Astrocyte (in vitro differentiated cells and primary cell): ENCODE data around the gene ZMYND19. TPM values are rescaled to one million over a fixed set of nuclear protein-coding genes. Genes with fewer than 3 reads are reported as not detected.
"Not testable (repeated sequence)": the region's sequence is repeated elsewhere in the genome, so short reads cannot be mapped to it uniquely, and the experiment has no call there.

ENCODE experiments used
- DNase-seq: peaks from one replicate; pipeline ENCODE4 v3.0.0-alpha.2; 2010; ENCODE audit warnings: low read depth
- FAIRE-seq: peaks from 2 replicates; lab custom pipeline; 2011; peaks lifted over from hg19 to GRCh38; lab: Jason Lieb, UNC
- H2AFZ ChIP-seq: 2 replicates; pipeline ENCODE4 v1.6.0; 2012; ENCODE audit warnings: low read depth, low read length, inconsistent platforms
- H3K27ac ChIP-seq: 2 replicates; pipeline ENCODE4 v1.5.1; 2011; ENCODE audit warnings: low read depth, low read length, inconsistent platforms
- H3K27me3 ChIP-seq: 2 replicates; pipeline ENCODE4 v1.6.0; 2011; ENCODE audit warnings: low read length, inconsistent platforms; ENCODE audit not compliant: insufficient read depth
- H3K36me3 ChIP-seq: 2 replicates; pipeline ENCODE4 v1.5.1; 2011; ENCODE audit warnings: low read length, inconsistent platforms; ENCODE audit not compliant: insufficient read depth
- H3K4me1 ChIP-seq: 2 replicates; pipeline ENCODE4 v1.5.1; 2011; ENCODE audit warnings: low read length, inconsistent platforms; ENCODE audit not compliant: insufficient read depth
- H3K4me2 ChIP-seq: 2 replicates; pipeline ENCODE4 v1.6.0; 2012; ENCODE audit warnings: low read length, inconsistent platforms
- H3K4me3 ChIP-seq: 2 replicates; pipeline ENCODE4 v1.5.1; 2011; ENCODE audit warnings: low read depth, mild to moderate bottlenecking, low read length, inconsistent platforms; ENCODE audit not compliant: insufficient read depth
- H3K79me2 ChIP-seq: 2 replicates; pipeline ENCODE4 v1.6.0; 2012; ENCODE audit warnings: mild to moderate bottlenecking, low read length, inconsistent platforms; ENCODE audit not compliant: insufficient read depth
- H3K9ac ChIP-seq: 2 replicates; pipeline ENCODE4 v1.6.0; 2012; ENCODE audit warnings: mild to moderate bottlenecking, low read length, inconsistent platforms
- H3K9me3 ChIP-seq: 2 replicates; pipeline ENCODE4 v1.5.1; 2012; ENCODE audit warnings: low read depth, mild to moderate bottlenecking, low read length, inconsistent platforms; ENCODE audit not compliant: insufficient read depth
- H4K20me1 ChIP-seq: 2 replicates; pipeline ENCODE4 v1.6.0; 2012; ENCODE audit warnings: low read length, inconsistent platforms; ENCODE audit not compliant: insufficient read depth
- H3K27ac Mint-ChIP-seq: one replicate; pipeline ENCODE4 v1.8.0; 2021; ENCODE audit warnings: mild to moderate bottlenecking, mixed read lengths; ENCODE audit not compliant: unreplicated experiment
- H3K27me3 Mint-ChIP-seq: one replicate; pipeline ENCODE4 v1.8.0; 2021; ENCODE audit warnings: low read depth, mixed read lengths; ENCODE audit not compliant: unreplicated experiment
- H3K36me3 Mint-ChIP-seq: one replicate; pipeline ENCODE4 v1.8.0; 2021; ENCODE audit warnings: low read depth, mixed read lengths; ENCODE audit not compliant: unreplicated experiment
- H3K4me1 Mint-ChIP-seq: one replicate; pipeline ENCODE4 v1.8.0; 2021; ENCODE audit warnings: low read depth, mixed read lengths; ENCODE audit not compliant: unreplicated experiment
- H3K4me3 Mint-ChIP-seq: one replicate; pipeline ENCODE4 v1.8.0; 2021; ENCODE audit warnings: mild to moderate bottlenecking, moderate library complexity, mixed read lengths; ENCODE audit not compliant: unreplicated experiment
- H3K9me3 Mint-ChIP-seq: one replicate; pipeline ENCODE4 v1.8.0; 2021; ENCODE audit warnings: mild to moderate bottlenecking, mixed read lengths; ENCODE audit not compliant: unreplicated experiment
- CTCF ChIP-seq: IDR thresholded peaks from 2 replicates; pipeline ENCODE4 v1.5.1; 2011; ENCODE audit warnings: low read depth, mild to moderate bottlenecking, inconsistent platforms, low read length, moderate library complexity; ENCODE audit not compliant: insufficient read depth
- EZH2 ChIP-seq: IDR thresholded peaks from 2 replicates; pipeline ENCODE4 v1.6.1; 2012; ENCODE audit warnings: mild to moderate bottlenecking, low read length, inconsistent platforms; ENCODE audit not compliant: insufficient read depth
- total RNA-seq: library from RNA; stranded (reverse); gene quantifications from 2 replicates; pipeline ENCODE4 v1.2.1, GENCODE V29; 2021

The ZMYND19 gene
- total RNA-seq, 1 donor from 2014 or later, result 34.0 TPM

- peak overlapping the region; percentile 86 for H3K4me2 ChIP-seq
- TF ChIP-seq CTCF, result no peak
- no peak for TF ChIP-seq EZH2
- peak overlapping the region; percentile 15 for H2AFZ ChIP-seq
- peak overlapping the region; percentile 73 for H3K4me3 ChIP-seq
- DNase-seq (no peak), FAIRE-seq (no peak)
- Mint-ChIP-seq H3K27me3 (no peaks in the 10 kb centered on the region), H3K4me1 (peaks cover 8% of the 10 kb centered on the region), H3K27ac (peak overlapping the region; percentile 31), H3K9me3 (no peaks in the 10 kb centered on the region), H3K4me3 (peak overlapping the region; percentile 91), H3K36me3 (peaks cover 20% of the 10 kb centered on the region)
- peak overlapping the region; percentile 83 for H3K9ac ChIP-seq
- peak overlapping the region; percentile 51 for H3K27ac ChIP-seq
- H4K20me1 ChIP-seq, result peaks cover 30% of the 10 kb centered on the region
- H3K9me3 ChIP-seq, result no peaks in the 10 kb centered on the region
- H3K27me3 ChIP-seq, result no peaks in the 10 kb centered on the region
- H3K4me1 ChIP-seq, result peaks cover 12% of the 10 kb centered on the region
- peaks cover 17% of the 10 kb centered on the region for H3K79me2 ChIP-seq
- H3K36me3 ChIP-seq, result peaks cover 10% of the 10 kb centered on the region
These were observed 38.1 kb downstream of the ZMYND19 start for GRCh38 chr9:137552022-137552768.

GRCh38 chr9:137551264-137552021 is 38.9 kb downstream of the ZMYND19 start, which contains the start of gene MRPL41:
TSS of gene MRPL41 (plus strand) at chr9:137551879. CDS start at chr9:137552082, 203 bp downstream.
- peak within 1 kb of the TSS; percentile 51 for H3K27ac ChIP-seq

GRCh38 chr9:137550958-137551263 is 39.4 kb downstream of the ZMYND19 start:
- peak overlapping the region; percentile 78 for H3K9ac ChIP-seq
- H3K9me3 Mint-ChIP-seq, H3K27me3 Mint-ChIP-seq, H3K4me3 Mint-ChIP-seq, H3K9me3 ChIP-seq, DNase-seq, H3K4me1 Mint-ChIP-seq, H3K27ac Mint-ChIP-seq, FAIRE-seq, H3K27me3 ChIP-seq, H3K36me3 ChIP-seq: not testable (repeated sequence)
- peaks cover 16% of the 10 kb centered on the region for H3K36me3 Mint-ChIP-seq
- peaks cover 14% of the 10 kb centered on the region for H3K79me2 ChIP-seq
- H3K4me2 ChIP-seq, result peak overlapping the region; percentile 92
- H3K27ac ChIP-seq, result peak overlapping the region; percentile 47
- H4K20me1 ChIP-seq, result peaks cover 23% of the 10 kb centered on the region
- H3K4me1 ChIP-seq, result peaks cover 11% of the 10 kb centered on the region
- H2AFZ ChIP-seq, result peak overlapping the region; percentile 81
- H3K4me3 ChIP-seq, result peak overlapping the region; percentile 64

More at GRCh38 chr9:137551264-137552021, 38.9 kb downstream of the ZMYND19 start, which contains the start of gene MRPL41:
- H3K36me3 Mint-ChIP-seq, result peaks cover 19% of the 10 kb centered on the region
- H3K27me3 Mint-ChIP-seq, result no peaks in the 10 kb centered on the region
- Histone ChIP-seq H3K9ac (peak within 1 kb of the TSS; percentile 83), H3K4me1 (peaks cover 12% of the 10 kb centered on the region), H2AFZ (peak within 1 kb of the TSS; percentile 81), H3K27me3 (no peaks in the 10 kb centered on the region), H3K4me3 (peak within 1 kb of the TSS; percentile 73), H3K36me3 (peaks cover 7% of the 10 kb centered on the region), H3K79me2 (peaks cover 14% of the 10 kb centered on the region), H4K20me1 (peaks cover 28% of the 10 kb centered on the region), H3K9me3 (no peaks in the 10 kb centered on the region), H3K4me2 (peak within 1 kb of the TSS; percentile 92)
- peak within 1 kb of the TSS; percentile 31 for H3K27ac Mint-ChIP-seq
- H3K4me3 Mint-ChIP-seq, result peak within 1 kb of the TSS; percentile 91
- DNase-seq, result peak; percentile 61
- TF ChIP-seq CTCF (peak; percentile 2), EZH2 (no peak)
- FAIRE-seq, result no peak
- no peaks in the 10 kb centered on the region for H3K9me3 Mint-ChIP-seq
- peaks cover 8% of the 10 kb centered on the region for H3K4me1 Mint-ChIP-seq
